Measurements from ENCODE around the gene KIAA1671.

KIAA1671 gene

GRCh38 chr22:24992946-24993345, 40.4 kb downstream of the KIAA1671 start:
- ChIA-PET POLR2A (ENCODE audit: low non-redundant PET) (no interaction called here), CTCF (no interaction called here)
- no peak for DNase-seq (ENCODE audit: low spot score)
- peak overlapping the region; percentile 99 for H3K27ac ChIP-seq
- TF ChIP-seq CTCF (conservative IDR thresholded peaks at IDR 0.05; ENCODE audit: low read depth): no peak

GRCh38 chr22:24994070-24994763, 41.7 kb downstream of the KIAA1671 start:
- POLR2A ChIA-PET (ENCODE audit: low non-redundant PET): no interaction called here
- peak; percentile 84 for DNase-seq (ENCODE audit: low spot score)
- TF ChIP-seq CTCF (conservative IDR thresholded peaks at IDR 0.05; ENCODE audit: low read depth): no peak; the same call in 1 of the 2 replicates
- CTCF ChIA-PET: interaction anchor here (0.7 kb wide), 1 partner anchor 34 kb away, joined by 3 read pairs; no protein-coding TSS in a partner anchor
- H3K27ac ChIP-seq: peak overlapping the region; percentile 99

- no peak for DNase-seq (ENCODE audit: low spot score)
- peak overlapping the region; percentile 99 for H3K27ac ChIP-seq
- ChIA-PET POLR2A (ENCODE audit: low non-redundant PET) (no interaction called here), CTCF (interaction anchor here (1.0 kb wide), 1 partner anchor 53 kb away, joined by 5 read pairs; no protein-coding TSS in a partner anchor)
- TF ChIP-seq CTCF (conservative IDR thresholded peaks at IDR 0.05; ENCODE audit: low read depth): no peak
Measured at GRCh38 chr22:24995649-24996180, 43.2 kb downstream of the KIAA1671 start.

- ChIA-PET POLR2A (ENCODE audit: low non-redundant PET) (no interaction called here), CTCF (interaction anchor here (0.6 to 1.0 kb wide), 2 partner anchors 52 to 452 kb away, joined by 4 to 5 read pairs; no protein-coding TSS in a partner anchor)
- H3K27ac ChIP-seq: peak overlapping the region; percentile 99
- DNase-seq (ENCODE audit: low spot score): peak; percentile 66
- TF ChIP-seq CTCF (conservative IDR thresholded peaks at IDR 0.05; ENCODE audit: low read depth): no peak
Measured at GRCh38 chr22:24996420-24996952, 44.0 kb downstream of the KIAA1671 start.

- DNase-seq (ENCODE audit: low spot score): no peak
- POLR2A ChIA-PET (ENCODE audit: low non-redundant PET): no interaction called here
- CTCF ChIA-PET: interaction anchor here (0.6 kb wide), 1 partner anchor 451 kb away, joined by 4 read pairs; no protein-coding TSS in a partner anchor
- peak overlapping the region; percentile 99 for H3K27ac ChIP-seq
- TF ChIP-seq CTCF (conservative IDR thresholded peaks at IDR 0.05; ENCODE audit: low read depth): no peak
Measured at GRCh38 chr22:24997023-24997422, 44.5 kb downstream of the KIAA1671 start.

- no peak for DNase-seq (ENCODE audit: low spot score)
- POLR2A ChIA-PET (ENCODE audit: low non-redundant PET): no interaction called here
- no peak for TF ChIP-seq CTCF (conservative IDR thresholded peaks at IDR 0.05; ENCODE audit: low read depth)
- CTCF ChIA-PET: no interaction called here
- peak overlapping the region; percentile 50 for H3K27ac ChIP-seq
Measured at GRCh38 chr22:25000686-25001085, 48.2 kb downstream of the KIAA1671 start.
